IMR-90 (cell line): ENCODE data around the gene MTF2. TPM values are rescaled to one million over a fixed set of nuclear protein-coding genes. Genes with fewer than 3 reads are reported as not detected.
"Not testable (repeated sequence)": the region's sequence is repeated elsewhere in the genome, so short reads cannot be mapped to it uniquely, and the experiment has no call there.

Source experiments
- ATAC-seq: fragments of 200-7000 bp; cut with Tn5 transposase; 2 replicates; pipeline ENCODE4 v1.9.1; 2020; ENCODE audit warnings: low read depth, mild to moderate bottlenecking, moderate library complexity
- BruUV-seq: library from RNA; stranded (reverse); fragments of 400-500 nt; replicated peaks from 2 replicates; lab custom pipeline; 2021; lab: Mats Ljungman, UMichigan
- CTCF ChIA-PET: fragments of 300-600 bp; formaldehyde crosslinking; extraction: SDS; loops from one replicate; lab custom pipeline; 2021; ENCODE audit warnings: antibody characterized with exemption; lab: Yijun Ruan, JAX
- POLR2A ChIA-PET: fragments of 300-600 bp; sonication (Branson Sonifier 250); formaldehyde crosslinking; loops from one replicate; lab custom pipeline; 2022; ENCODE audit warnings: antibody characterized with exemption; ENCODE audit not compliant: unreplicated experiment; lab: Charles Lee
- DNase-seq: peaks from one replicate; pipeline ENCODE4 v3.0.0; 2013
- H2AFZ ChIP-seq: replicated peaks from 2 replicates; pipeline ENCODE3; 2013; ENCODE audit warnings: low read length, mild to moderate bottlenecking; ENCODE audit not compliant: poor library complexity
- H2AK5ac ChIP-seq: 2 replicates; pipeline ENCODE4 v1.6.1; 2013; ENCODE audit warnings: low read depth, low read length, inconsistent platforms
- H2AK9ac ChIP-seq: replicated peaks from 2 replicates; pipeline ENCODE3; 2013; ENCODE audit warnings: mild to moderate bottlenecking, low read depth, low read length, moderate library complexity; ENCODE audit not compliant: poor library complexity
- H2BK120ac ChIP-seq: 2 replicates; pipeline ENCODE4 v1.6.1; 2013; ENCODE audit warnings: low read depth, low read length, inconsistent platforms
- H2BK15ac ChIP-seq: 3 replicates; pipeline ENCODE4 v1.6.1; 2013; ENCODE audit warnings: low read depth, low read length, inconsistent platforms
- H2BK20ac ChIP-seq: 2 replicates; pipeline ENCODE4 v1.6.1; 2013; ENCODE audit warnings: low read depth, mild to moderate bottlenecking, inconsistent platforms, low read length, moderate library complexity
- H2BK5ac ChIP-seq: 2 replicates; pipeline ENCODE4 v1.6.1; 2013; ENCODE audit warnings: mild to moderate bottlenecking, low read depth, low read length, inconsistent platforms; ENCODE audit not compliant: poor library complexity, severe bottlenecking
- H3K14ac ChIP-seq: replicated peaks from 2 replicates; pipeline ENCODE4 v1.6.1; 2013; ENCODE audit warnings: low read depth, low read length, inconsistent platforms
- H3K18ac ChIP-seq: 2 replicates; pipeline ENCODE4 v1.6.1; 2013; ENCODE audit warnings: low read depth, low read length, control low read depth
- H3K23ac ChIP-seq: 2 replicates; pipeline ENCODE4 v1.6.1; 2013; ENCODE audit warnings: low read depth, low read length, inconsistent platforms
- H3K27ac ChIP-seq: 2 replicates; pipeline ENCODE4 v1.5.1; 2013; ENCODE audit warnings: mild to moderate bottlenecking, control low read depth, low read length; ENCODE audit not compliant: insufficient read depth
- H3K27me3 ChIP-seq: 2 replicates; pipeline ENCODE4 v1.6.1; 2013; ENCODE audit warnings: low read length; ENCODE audit not compliant: control insufficient read depth, insufficient read depth
- H3K36me3 ChIP-seq: 2 replicates; pipeline ENCODE4 v1.6.1; 2013; ENCODE audit warnings: low read length, mixed read lengths; ENCODE audit not compliant: control insufficient read depth, insufficient read depth
- H3K4ac ChIP-seq: 2 replicates; pipeline ENCODE4 v1.6.1; 2013; ENCODE audit warnings: low read depth, low read length, inconsistent platforms
- H3K4me1 ChIP-seq: 2 replicates; pipeline ENCODE4 v1.6.1; 2013; ENCODE audit warnings: low read length, mixed read lengths; ENCODE audit not compliant: control insufficient read depth, insufficient read depth
- H3K4me2 ChIP-seq: 2 replicates; pipeline ENCODE4 v1.6.1; 2013; ENCODE audit warnings: low read depth, mild to moderate bottlenecking, control low read depth, low read length, moderate library complexity
- H3K4me3 ChIP-seq: 2 replicates; pipeline ENCODE4 v1.5.1; 2013; ENCODE audit warnings: low read depth, mild to moderate bottlenecking, control low read depth, low read length, moderate library complexity; ENCODE audit not compliant: insufficient read depth
- H3K56ac ChIP-seq: 2 replicates; pipeline ENCODE4 v1.6.1; 2013; ENCODE audit warnings: low read length, inconsistent platforms; ENCODE audit not compliant: insufficient read depth; ENCODE audit errors: extremely low read depth
- H3K79me1 ChIP-seq, 2 experiments: 2 replicates each; pipeline ENCODE4 v1.6.1; 2013; ENCODE audit warnings: low read length in 2 of 2, inconsistent platforms in 1 of 2, low read depth in 1 of 2
- H3K9ac ChIP-seq: 2 replicates; pipeline ENCODE4 v1.6.1; 2013; ENCODE audit warnings: low read depth, low read length, control low read depth
- H3K9me1 ChIP-seq: 2 replicates; pipeline ENCODE4 v1.6.1; 2013; ENCODE audit warnings: low read length, inconsistent platforms; ENCODE audit not compliant: insufficient read depth
- H3K9me3 ChIP-seq: 2 replicates; pipeline ENCODE4 v1.6.1; 2013; ENCODE audit warnings: low read length; ENCODE audit not compliant: control insufficient read depth, insufficient read depth
- H4K20me1 ChIP-seq: 2 replicates; pipeline ENCODE4 v1.6.1; 2013; ENCODE audit warnings: low read length, inconsistent platforms; ENCODE audit not compliant: insufficient read depth
- H4K5ac ChIP-seq: 2 replicates; pipeline ENCODE4 v1.6.1; 2013; ENCODE audit warnings: mild to moderate bottlenecking, low read depth, low read length, control low read depth
- H4K8ac ChIP-seq, 2 experiments: 2 replicates each; pipeline ENCODE4 v1.6.1; 2013; ENCODE audit warnings: low read depth in 2 of 2, low read length in 2 of 2, control low read depth in 1 of 2, inconsistent platforms in 1 of 2
- H4K91ac ChIP-seq: 2 replicates; pipeline ENCODE4 v1.6.1; 2013; ENCODE audit warnings: low read depth, low read length, inconsistent platforms; ENCODE audit not compliant: insufficient read depth
- WGBS, 2 experiments: methylation state at CpG; one replicate each; pipeline versions ENCODE4 v1.1.5 to v1.1.7; 2013; ENCODE audit warnings: missing lambda C conversion rate in 2 of 2; ENCODE audit not compliant: insufficient read length in 1 of 2; ENCODE audit errors: extremely low coverage in 2 of 2; 5-methylcytosine and 5-hydroxymethylcytosine counted together
- dilution Hi-C: fragments of 300-500 bp; cut with HindIII; formaldehyde crosslinking; loops from one replicate; pipeline ENCODE4 v1.14.3; 2018; ENCODE audit warnings: low sequenced_read_pairs; ENCODE audit not compliant: unreplicated experiment
- in situ Hi-C: fragments of 300-500 bp; cut with MboI; formaldehyde crosslinking; loops from 3 replicates; pipeline ENCODE4 v1.14.3; 2019; ENCODE audit warnings: low sequenced_read_pairs, inconsistent platforms, mixed read lengths
- intact Hi-C: fragments of 100-400 bp; cut with micrococcal nuclease; formaldehyde crosslinking; loops from 2 replicates; pipeline ENCODE4 v1.10.0; 2022
- polyA plus RNA-seq, 3 experiments: library from polyadenylated mRNA; depleted of rRNA; stranded (reverse); fragments of >200 nt; gene quantifications; 2 replicates each; pipeline ENCODE4 v1.2.3, GENCODE V29; 2012; ENCODE audit warnings: low replicate concordance in 1 of 3
- total RNA-seq: library from RNA; depleted of rRNA; stranded (reverse); fragments of >200 nt; gene quantifications from 2 replicates; pipeline ENCODE4 v1.2.3, GENCODE V29; 2012

The MTF2 gene
- total and polyA plus RNA-seq, 2 of the 4 experiments (the other 2 are of a cell fraction) = 10.6 to 39.8 TPM

GRCh38 chr1:93165895-93166294, 86.8 kb downstream of the MTF2 start:
- intact Hi-C loops, H2BK20ac ChIP-seq, H4K91ac ChIP-seq, H3K27me3 ChIP-seq, H3K4me2 ChIP-seq, H2BK15ac ChIP-seq, H3K14ac ChIP-seq, POLR2A ChIA-PET, H4K8ac ChIP-seq, H3K27ac ChIP-seq, H3K36me3 ChIP-seq, H2AFZ ChIP-seq, H3K56ac ChIP-seq, H2BK120ac ChIP-seq, H4K5ac ChIP-seq, ATAC-seq, DNase-seq, in situ Hi-C loops, dilution Hi-C loops, H3K4ac ChIP-seq, H3K18ac ChIP-seq, H3K4me3 ChIP-seq, H3K9ac ChIP-seq, CTCF ChIA-PET, H2AK5ac ChIP-seq, H3K23ac ChIP-seq, H2AK9ac ChIP-seq, H3K9me3 ChIP-seq, H2BK5ac ChIP-seq, H3K9me1 ChIP-seq, BruUV-seq, H3K4me1 ChIP-seq: not testable (repeated sequence)
- WGBS, 2 experiments = no CpG with 5 or more reads among the region's 1 CpG
- peaks cover 19 to 38% of the 10 kb centered on the region in 2 experiments for H3K79me1 ChIP-seq
- H4K20me1 ChIP-seq = peaks cover 24% of the 10 kb centered on the region
